ENCODE measurements around the gene ZNF827. TPM values are rescaled to one million over a fixed set of nuclear protein-coding genes. Genes with fewer than 3 reads are reported as not detected.

Gene ZNF827, protein sequence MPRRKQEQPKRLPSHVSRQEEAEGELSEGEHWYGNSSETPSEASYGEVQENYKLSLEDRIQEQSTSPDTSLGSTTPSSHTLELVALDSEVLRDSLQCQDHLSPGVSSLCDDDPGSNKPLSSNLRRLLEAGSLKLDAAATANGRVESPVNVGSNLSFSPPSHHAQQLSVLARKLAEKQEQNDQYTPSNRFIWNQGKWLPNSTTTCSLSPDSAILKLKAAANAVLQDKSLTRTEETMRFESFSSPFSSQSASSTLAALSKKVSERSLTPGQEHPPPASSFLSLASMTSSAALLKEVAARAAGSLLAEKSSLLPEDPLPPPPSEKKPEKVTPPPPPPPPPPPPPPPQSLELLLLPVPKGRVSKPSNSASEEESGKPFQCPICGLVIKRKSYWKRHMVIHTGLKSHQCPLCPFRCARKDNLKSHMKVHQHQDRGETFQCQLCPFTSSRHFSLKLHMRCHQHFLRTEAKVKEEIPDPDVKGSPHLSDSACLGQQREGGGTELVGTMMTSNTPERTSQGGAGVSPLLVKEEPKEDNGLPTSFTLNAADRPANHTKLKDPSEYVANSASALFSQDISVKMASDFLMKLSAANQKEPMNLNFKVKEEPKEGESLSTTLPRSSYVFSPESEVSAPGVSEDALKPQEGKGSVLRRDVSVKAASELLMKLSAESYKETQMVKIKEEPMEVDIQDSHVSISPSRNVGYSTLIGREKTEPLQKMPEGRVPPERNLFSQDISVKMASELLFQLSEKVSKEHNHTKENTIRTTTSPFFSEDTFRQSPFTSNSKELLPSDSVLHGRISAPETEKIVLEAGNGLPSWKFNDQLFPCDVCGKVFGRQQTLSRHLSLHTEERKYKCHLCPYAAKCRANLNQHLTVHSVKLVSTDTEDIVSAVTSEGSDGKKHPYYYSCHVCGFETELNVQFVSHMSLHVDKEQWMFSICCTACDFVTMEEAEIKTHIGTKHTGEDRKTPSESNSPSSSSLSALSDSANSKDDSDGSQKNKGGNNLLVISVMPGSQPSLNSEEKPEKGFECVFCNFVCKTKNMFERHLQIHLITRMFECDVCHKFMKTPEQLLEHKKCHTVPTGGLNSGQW
- 8.7 and 10.2 TPM in 2 replicates for total RNA-seq

DNA sequence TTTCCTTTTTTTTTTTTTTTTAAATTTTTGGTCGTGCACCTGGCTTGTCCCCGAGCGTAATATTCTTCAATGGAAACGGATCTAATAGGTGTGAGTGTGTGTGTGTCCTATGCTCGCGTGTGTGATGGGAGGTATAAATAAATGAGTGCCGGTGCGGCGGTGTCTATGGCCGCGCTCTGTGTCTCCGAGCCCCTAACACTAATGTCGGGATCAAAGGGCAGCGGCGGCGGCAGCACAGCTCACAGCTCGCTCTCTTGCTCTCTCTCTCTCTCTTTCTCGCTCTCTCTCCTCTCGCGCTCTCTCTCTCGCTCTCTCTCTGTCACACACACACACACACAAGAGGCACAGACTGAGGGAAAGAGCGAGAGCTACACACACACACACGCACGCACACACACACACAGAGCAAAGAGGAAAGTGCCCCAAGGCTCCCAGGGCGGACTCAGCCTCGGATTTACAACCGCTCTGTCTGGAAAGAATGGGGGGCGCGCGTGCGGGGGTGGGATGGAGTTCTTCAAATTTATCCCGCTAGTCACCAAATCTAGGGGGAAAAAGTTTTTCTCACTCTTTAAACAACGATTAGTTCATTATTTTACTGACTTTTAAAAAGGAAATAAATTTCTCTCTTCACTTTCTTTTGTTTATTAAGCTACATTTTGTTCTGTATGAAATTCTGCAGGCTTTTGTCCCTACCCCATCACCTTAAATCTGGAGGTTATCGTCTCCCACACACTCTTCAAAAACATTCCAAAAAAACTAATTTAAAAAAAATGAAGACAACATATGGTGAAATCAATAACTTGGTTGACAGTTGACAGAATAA is at the start of gene ZNF827:
Gene ZNF827 (minus strand): TSS at position 206 of the 823 bp plus-strand sequence. CDS start 416 bp downstream, outside the sequence.

Other genes starting within 250 kb of the ZNF827 start
- gene LSM6, start 236.9 kb upstream of the ZNF827 start, total RNA-seq = 21.6 and 26.5 TPM in 2 replicates

Data from epithelial cell of alveolus of lung (primary cell).